HG03432 (cell line): ENCODE measurements around the gene MPO.

Experiments
- ATAC-seq: cut with Tn5 transposase; IDR thresholded peaks from one replicate; pipeline ENCODE4 v1.9.1; 2021; ENCODE audit warnings: mild to moderate bottlenecking, moderate library complexity; ENCODE audit not compliant: unreplicated experiment

MPO gene

GRCh38 chr17:58267347-58268324, 13.1 kb downstream of the MPO start:
- no peak for ATAC-seq

- no peak for ATAC-seq
Measured at GRCh38 chr17:58265902-58266875, 14.5 kb downstream of the MPO start.

- no peak for ATAC-seq
Measured at GRCh38 chr17:58265271-58265670, 15.5 kb downstream of the MPO start.

- ATAC-seq: no peak
Measured at GRCh38 chr17:58264407-58265103, 16.2 kb downstream of the MPO start.

- no peak for ATAC-seq
Measured at GRCh38 chr17:58263773-58264172, 17.0 kb downstream of the MPO start.

GRCh38 chr17:58262149-58262548, 18.6 kb downstream of the MPO start:
- ATAC-seq: no peak

GRCh38 chr17:58254803-58255202, 25.9 kb downstream of the MPO start:
- ATAC-seq: no peak

GRCh38 chr17:58253082-58253481, 27.7 kb downstream of the MPO start:
- ATAC-seq: no peak

- no peak for ATAC-seq
Measured at GRCh38 chr17:58252141-58252540, 28.6 kb downstream of the MPO start.

GRCh38 chr17:58250344-58251011, 30.3 kb downstream of the MPO start:
- ATAC-seq: no peak

GRCh38 chr17:58249270-58250133, 31.2 kb downstream of the MPO start:
- ATAC-seq: peak; percentile 75

- no peak for ATAC-seq
Measured at GRCh38 chr17:58248955-58249269, 31.8 kb downstream of the MPO start.

GRCh38 chr17:58247511-58248363, 33.0 kb downstream of the MPO start:
- ATAC-seq: no peak

GRCh38 chr17:58246781-58247180, 34.0 kb downstream of the MPO start:
- ATAC-seq: no peak

- ATAC-seq: no peak
Measured at GRCh38 chr17:58246104-58246740, 34.5 kb downstream of the MPO start.

GRCh38 chr17:58245428-58246103, 35.2 kb downstream of the MPO start:
- ATAC-seq: no peak

GRCh38 chr17:58244963-58245362, 35.8 kb downstream of the MPO start:
- ATAC-seq: no peak
